IMR-90 (cell line): ENCODE data around the gene GMEB1. TPM values are rescaled to one million over a fixed set of nuclear protein-coding genes. Genes with fewer than 3 reads are reported as not detected.

ENCODE experiments used
- CHD1 ChIP-seq: IDR thresholded peaks from 2 replicates; pipeline ENCODE4 v1.6.1; 2012; ENCODE audit warnings: low read depth, low read length, improper control_type of control experiment
- MAZ ChIP-seq: IDR thresholded peaks from 2 replicates; pipeline ENCODE4 v1.6.1; 2012; ENCODE audit warnings: low read depth, mild to moderate bottlenecking, low read length, improper control_type of control experiment, moderate library complexity, borderline replicate concordance
- SMC3 ChIP-seq: fragments of 150-350 bp; IDR thresholded peaks from 2 replicates; pipeline ENCODE4 v1.6.1; 2016; ENCODE audit warnings: low read depth, mild to moderate bottlenecking, antibody characterized with exemption, low read length, moderate library complexity
- polyA plus RNA-seq, 3 experiments: library from polyadenylated mRNA; depleted of rRNA; stranded (reverse); fragments of >200 nt; gene quantifications; 2 replicates each; pipeline ENCODE4 v1.2.3, GENCODE V29; 2012; ENCODE audit warnings: low replicate concordance in 1 of 3
- total RNA-seq: library from RNA; depleted of rRNA; stranded (reverse); fragments of >200 nt; gene quantifications from 2 replicates; pipeline ENCODE4 v1.2.3, GENCODE V29; 2012

Gene GMEB1
- total and polyA plus RNA-seq, 2 of the 4 experiments (the other 2 are of a cell fraction): 7.1 to 7.9 TPM

DNA sequence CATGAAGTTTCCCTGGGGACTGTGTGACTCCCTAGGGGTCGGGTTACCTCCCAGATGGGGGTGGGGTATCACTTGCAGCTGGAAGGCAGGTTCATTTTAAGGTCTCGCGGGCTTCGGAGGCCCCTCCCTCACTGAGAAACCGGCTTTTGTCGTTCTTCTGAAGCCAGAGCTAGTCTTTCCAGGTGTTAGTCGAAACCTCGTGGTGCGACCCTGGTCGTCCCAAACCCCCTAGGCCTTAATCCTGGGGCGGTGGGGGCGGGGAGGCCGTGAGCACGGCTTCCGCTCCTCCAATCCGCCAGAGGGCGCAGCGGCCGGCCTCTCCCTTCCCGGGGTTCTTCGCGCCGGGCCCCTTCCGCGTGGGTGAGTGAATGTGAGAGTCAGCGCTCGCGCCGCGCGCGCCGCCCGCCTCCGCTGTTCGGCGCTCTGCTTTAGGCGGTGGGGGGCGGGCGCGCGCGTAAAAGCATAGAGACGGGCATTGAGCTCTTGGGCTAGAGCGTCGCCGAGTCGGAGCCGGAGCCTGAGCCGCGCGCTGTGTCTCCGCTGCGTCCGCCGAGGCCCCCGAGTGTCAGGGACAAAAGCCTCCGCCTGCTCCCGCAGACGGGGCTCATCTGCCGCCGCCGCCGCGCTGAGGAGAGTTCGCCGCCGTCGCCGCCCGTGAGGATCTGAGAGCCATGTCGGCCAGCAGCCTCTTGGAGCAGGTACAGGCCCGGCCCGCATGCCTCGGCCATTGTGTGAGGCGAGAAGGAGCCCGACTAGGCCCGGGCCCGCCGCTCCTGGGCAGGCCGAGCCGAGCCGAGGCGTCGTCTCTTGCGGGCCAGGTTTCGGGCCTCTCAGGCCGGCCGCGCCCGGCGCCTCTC, 68.1 kb downstream of the GMEB1 start, which contains the start of gene YTHDF2 (continued):
- TF ChIP-seq SMC3 (peak; percentile 41), CHD1 (no peak), MAZ (peak; percentile 86)
